ENCODE data around the gene NLRC5. TPM values are rescaled to one million over a fixed set of nuclear protein-coding genes. Genes with fewer than 3 reads are reported as not detected.

Gene NLRC5
- total RNA-seq, 5 donors from 2014 or later (not counting 1 experiment from before 2014, with no cell fraction given), result 390 to 711 (median 496) TPM

GRCh38 chr16:57036315-57036714 lies 47.0 kb downstream of the NLRC5 start:
- Mint-ChIP-seq H3K4me1 (peaks cover 82 to 89% (median 83%) of the 10 kb centered on the region in 3 donors), H3K36me3 (peaks cover 51% of the 10 kb centered on the region), H3K9me3 (no peaks in the 10 kb centered on the region), H3K27me3 (peaks cover 0 to 2% of the 10 kb centered on the region in 2 donors), H3K27ac (peak overlapping the region; percentile 99), H3K4me3 (peak overlapping the region in 1 of 3 donors; percentile 83)
- Histone ChIP-seq H3K4me3 (ENCODE audit: control insufficient read depth in 1 of 2, extremely low read depth in 1 of 2, low read length in 1 of 2) (no peak overlapping the region), H3K4me1 (ENCODE audit: control insufficient read depth in 1 of 2, extremely low read depth in 1 of 2, insufficient read depth in 2 of 2, low read length in 2 of 2) (peaks cover 54 to 96% of the 10 kb centered on the region in 2 experiments), H3K27me3 (replicated peaks in 1 of 2; ENCODE audit: control insufficient read depth in 2 of 2, extremely low read depth in 1 of 2, insufficient read depth in 2 of 2, low read length in 1 of 2) (no peaks in the 10 kb centered on the region), H3K36me3 (ENCODE audit: control insufficient read depth in 2 of 2, extremely low read depth in 1 of 2, insufficient read depth in 1 of 2, low read length in 1 of 2) (peaks cover 32 to 80% of the 10 kb centered on the region in 2 donors), H3K27ac (ENCODE audit: low read length) (peak overlapping the region; percentile 90), H3K9me3 (no peaks in the 10 kb centered on the region)
- ATAC-seq (replicated peaks in 1 of 4), result no peak
- no peak for DNase-seq
- ChIA-PET POLR2A (interaction anchor here in 1 of 2 donors (0.6 to 0.7 kb wide), 2 partner anchors 20 to 105 kb away, joined by 4 to 5 read pairs; no protein-coding TSS in a partner anchor), CTCF (interaction anchor here in 1 of 2 donors (0.6 kb wide), 1 partner anchor 26 kb away, joined by 3 read pairs; no protein-coding TSS in a partner anchor)
- 74% methylated on average over 2 of the region's 4 CpGs for WGBS (ENCODE audit: insufficient coverage)

GRCh38 chr16:57036945-57037344 lies 47.6 kb downstream of the NLRC5 start:
- peaks cover 59 to 97% of the 10 kb centered on the region in 2 experiments for H3K4me1 ChIP-seq (ENCODE audit: control insufficient read depth in 1 of 2, extremely low read depth in 1 of 2, insufficient read depth in 2 of 2, low read length in 2 of 2)
- H3K9me3 ChIP-seq, result no peaks in the 10 kb centered on the region
- peak overlapping the region in 1 of 3 donors; percentile 83 for H3K4me3 Mint-ChIP-seq
- H3K4me3 ChIP-seq (ENCODE audit: control insufficient read depth in 1 of 2, extremely low read depth in 1 of 2, low read length in 1 of 2), result no peak overlapping the region
- DNase-seq (no peak), ATAC-seq (replicated peaks in 1 of 4) (no peak)
- H3K4me1 Mint-ChIP-seq, result peaks cover 85 to 89% (median 88%) of the 10 kb centered on the region in 3 donors
- CTCF ChIA-PET, result no interaction called here
- peak overlapping the region; percentile 99 for H3K27ac Mint-ChIP-seq
- H3K36me3 ChIP-seq (ENCODE audit: control insufficient read depth in 2 of 2, extremely low read depth in 1 of 2, insufficient read depth in 1 of 2, low read length in 1 of 2), result peaks cover 26 to 74% of the 10 kb centered on the region in 2 donors
- peak overlapping the region; percentile 90 for H3K27ac ChIP-seq (ENCODE audit: low read length)
- H3K27me3 Mint-ChIP-seq, result peaks cover 0 to 2% of the 10 kb centered on the region in 2 donors
- peaks cover 45% of the 10 kb centered on the region for H3K36me3 Mint-ChIP-seq
- no peaks in the 10 kb centered on the region for H3K9me3 Mint-ChIP-seq
- POLR2A ChIA-PET, result interaction anchor here in 1 of 2 donors (0.7 kb wide), 1 partner anchor 21 kb away, joined by 4 read pairs; no protein-coding TSS in a partner anchor
- H3K27me3 ChIP-seq (replicated peaks in 1 of 2; ENCODE audit: control insufficient read depth in 2 of 2, extremely low read depth in 1 of 2, insufficient read depth in 2 of 2, low read length in 1 of 2), result no peaks in the 10 kb centered on the region
- 66% methylated on average over 7 of the region's 7 CpGs for WGBS (ENCODE audit: insufficient coverage)

GRCh38 chr16:57038166-57038565 lies 48.8 kb downstream of the NLRC5 start:
- no peak overlapping the region for H3K4me3 ChIP-seq (ENCODE audit: control insufficient read depth in 1 of 2, extremely low read depth in 1 of 2, low read length in 1 of 2)
- H3K9me3 ChIP-seq, result no peaks in the 10 kb centered on the region
- ATAC-seq (replicated peaks in 1 of 4) (no peak), DNase-seq (no peak)
- ChIA-PET CTCF (interaction anchor here (0.7 to 1.1 kb wide), 3 partner anchors 8 to 598 kb away, joined by 3 to 6 read pairs (median 4); no protein-coding TSS in a partner anchor), POLR2A (interaction anchor here in 1 of 2 donors (0.8 to 1.1 kb wide), 2 partner anchors 13 to 27 kb away, joined by 4 to 5 read pairs; no protein-coding TSS in a partner anchor)
- H3K9me3 Mint-ChIP-seq, result no peaks in the 10 kb centered on the region
- H3K4me1 ChIP-seq (ENCODE audit: control insufficient read depth in 1 of 2, extremely low read depth in 1 of 2, insufficient read depth in 2 of 2, low read length in 2 of 2), result peaks cover 71 to 99% of the 10 kb centered on the region in 2 experiments
- peaks cover 94 to 98% (median 97%) of the 10 kb centered on the region in 3 donors for H3K4me1 Mint-ChIP-seq
- no peaks in the 10 kb centered on the region for H3K27me3 ChIP-seq (replicated peaks in 1 of 2; ENCODE audit: control insufficient read depth in 2 of 2, extremely low read depth in 1 of 2, insufficient read depth in 2 of 2, low read length in 1 of 2)
- peaks cover 0 to 2% of the 10 kb centered on the region in 2 donors for H3K27me3 Mint-ChIP-seq
- H3K36me3 Mint-ChIP-seq, result peaks cover 41% of the 10 kb centered on the region
- H3K27ac Mint-ChIP-seq, result peak overlapping the region; percentile 99
- H3K27ac ChIP-seq (ENCODE audit: low read length), result peak overlapping the region; percentile 90
- WGBS (ENCODE audit: insufficient coverage), result no CpG with 5 or more reads among the region's 2 CpGs
- peaks cover 27 to 72% of the 10 kb centered on the region in 2 donors for H3K36me3 ChIP-seq (ENCODE audit: control insufficient read depth in 2 of 2, extremely low read depth in 1 of 2, insufficient read depth in 1 of 2, low read length in 1 of 2)
- H3K4me3 Mint-ChIP-seq, result peak overlapping the region in 2 of 3 donors; percentile 51 to 83

- peak overlapping the region in 1 of 2 donors; percentile 4 for H3K4me3 ChIP-seq (ENCODE audit: control insufficient read depth in 1 of 2, extremely low read depth in 1 of 2, low read length in 1 of 2)
- no peaks in the 10 kb centered on the region for H3K27me3 ChIP-seq (replicated peaks in 1 of 2; ENCODE audit: control insufficient read depth in 2 of 2, extremely low read depth in 1 of 2, insufficient read depth in 2 of 2, low read length in 1 of 2)
- POLR2A ChIA-PET, result interaction anchor here in 1 of 2 donors (1.1 kb wide), 1 partner anchor 14 kb away, joined by 4 read pairs; no protein-coding TSS in a partner anchor
- Mint-ChIP-seq H3K9me3 (no peaks in the 10 kb centered on the region), H3K27ac (peak overlapping the region; percentile 99), H3K4me1 (peaks cover 89 to 96% (median 90%) of the 10 kb centered on the region in 3 donors), H3K27me3 (peaks cover 0 to 2% of the 10 kb centered on the region in 2 donors), H3K4me3 (peak overlapping the region; percentile 11 to 83 (median 57)), H3K36me3 (peaks cover 41% of the 10 kb centered on the region)
- 83% methylated on average over 1 of the region's 5 CpGs for WGBS (ENCODE audit: insufficient coverage)
- H3K36me3 ChIP-seq (ENCODE audit: control insufficient read depth in 2 of 2, extremely low read depth in 1 of 2, insufficient read depth in 1 of 2, low read length in 1 of 2), result peaks cover 30 to 72% of the 10 kb centered on the region in 2 donors
- DNase-seq, result peak in 5 of 35 experiments; percentile 26 to 52 (median 31)
- no peaks in the 10 kb centered on the region for H3K9me3 ChIP-seq
- H3K27ac ChIP-seq (ENCODE audit: low read length), result peak overlapping the region; percentile 90
- CTCF ChIA-PET, result interaction anchor here in 1 of 2 donors (0.6 to 1.3 kb wide), 2 partner anchors 17 to 75 kb away, joined by 3 to 5 read pairs; no protein-coding TSS in a partner anchor
- ATAC-seq (replicated peaks in 1 of 4), result peak; percentile 11 to 37 (median 30)
- peaks cover 74 to 98% of the 10 kb centered on the region in 2 experiments for H3K4me1 ChIP-seq (ENCODE audit: control insufficient read depth in 1 of 2, extremely low read depth in 1 of 2, insufficient read depth in 2 of 2, low read length in 2 of 2)
Measured at GRCh38 chr16:57039148-57039812, 49.9 kb downstream of the NLRC5 start.

GRCh38 chr16:57041182-57042156 lies 52.1 kb downstream of the NLRC5 start:
- Histone ChIP-seq H3K27ac (ENCODE audit: low read length) (peak overlapping the region; percentile 90), H3K4me3 (ENCODE audit: control insufficient read depth in 1 of 2, extremely low read depth in 1 of 2, low read length in 1 of 2) (peak overlapping the region; percentile 28 to 59), H3K36me3 (ENCODE audit: control insufficient read depth in 2 of 2, extremely low read depth in 1 of 2, insufficient read depth in 1 of 2, low read length in 1 of 2) (peaks cover 20 to 72% of the 10 kb centered on the region in 2 donors), H3K27me3 (replicated peaks in 1 of 2; ENCODE audit: control insufficient read depth in 2 of 2, extremely low read depth in 1 of 2, insufficient read depth in 2 of 2, low read length in 1 of 2) (no peaks in the 10 kb centered on the region), H3K9me3 (no peaks in the 10 kb centered on the region), H3K4me1 (ENCODE audit: control insufficient read depth in 1 of 2, extremely low read depth in 1 of 2, insufficient read depth in 2 of 2, low read length in 2 of 2) (peaks cover 73 to 98% of the 10 kb centered on the region in 2 experiments)
- Mint-ChIP-seq H3K4me3 (peak overlapping the region; percentile 70 to 83 (median 78)), H3K27me3 (peaks cover 0 to 2% of the 10 kb centered on the region in 2 donors), H3K4me1 (peaks cover 77 to 86% (median 79%) of the 10 kb centered on the region in 3 donors), H3K27ac (peak overlapping the region; percentile 99), H3K36me3 (peaks cover 28% of the 10 kb centered on the region), H3K9me3 (no peaks in the 10 kb centered on the region)
- DNase-seq (peak; percentile 66 to 89 (median 83)), ATAC-seq (replicated peaks in 1 of 4) (peak; percentile 81 to 91 (median 84))
- ChIA-PET POLR2A (interaction anchor here in 1 of 2 donors (0.6 kb wide), 1 partner anchor 28 kb away, joined by 3 read pairs; no protein-coding TSS in a partner anchor), CTCF (interaction anchor here (0.5 to 1.7 kb wide), 10 partner anchors 11 to 385 kb away, joined by 3 to 12 read pairs (median 4); partner anchors contain the start of gene NLRC5 (in 1 of the 2))
- WGBS (ENCODE audit: insufficient coverage), result 0% methylated on average over 4 of the region's 12 CpGs

Data from T-cell (primary cell).